ENCODE measurements around the gene SMTNL1. TPM values are rescaled to one million over a fixed set of nuclear protein-coding genes. Genes with fewer than 3 reads are reported as not detected.

The SMTNL1 gene, protein sequence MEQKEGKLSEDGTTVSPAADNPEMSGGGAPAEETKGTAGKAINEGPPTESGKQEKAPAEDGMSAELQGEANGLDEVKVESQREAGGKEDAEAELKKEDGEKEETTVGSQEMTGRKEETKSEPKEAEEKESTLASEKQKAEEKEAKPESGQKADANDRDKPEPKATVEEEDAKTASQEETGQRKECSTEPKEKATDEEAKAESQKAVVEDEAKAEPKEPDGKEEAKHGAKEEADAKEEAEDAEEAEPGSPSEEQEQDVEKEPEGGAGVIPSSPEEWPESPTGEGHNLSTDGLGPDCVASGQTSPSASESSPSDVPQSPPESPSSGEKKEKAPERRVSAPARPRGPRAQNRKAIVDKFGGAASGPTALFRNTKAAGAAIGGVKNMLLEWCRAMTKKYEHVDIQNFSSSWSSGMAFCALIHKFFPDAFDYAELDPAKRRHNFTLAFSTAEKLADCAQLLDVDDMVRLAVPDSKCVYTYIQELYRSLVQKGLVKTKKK
- total RNA-seq, result not detected

DNA sequence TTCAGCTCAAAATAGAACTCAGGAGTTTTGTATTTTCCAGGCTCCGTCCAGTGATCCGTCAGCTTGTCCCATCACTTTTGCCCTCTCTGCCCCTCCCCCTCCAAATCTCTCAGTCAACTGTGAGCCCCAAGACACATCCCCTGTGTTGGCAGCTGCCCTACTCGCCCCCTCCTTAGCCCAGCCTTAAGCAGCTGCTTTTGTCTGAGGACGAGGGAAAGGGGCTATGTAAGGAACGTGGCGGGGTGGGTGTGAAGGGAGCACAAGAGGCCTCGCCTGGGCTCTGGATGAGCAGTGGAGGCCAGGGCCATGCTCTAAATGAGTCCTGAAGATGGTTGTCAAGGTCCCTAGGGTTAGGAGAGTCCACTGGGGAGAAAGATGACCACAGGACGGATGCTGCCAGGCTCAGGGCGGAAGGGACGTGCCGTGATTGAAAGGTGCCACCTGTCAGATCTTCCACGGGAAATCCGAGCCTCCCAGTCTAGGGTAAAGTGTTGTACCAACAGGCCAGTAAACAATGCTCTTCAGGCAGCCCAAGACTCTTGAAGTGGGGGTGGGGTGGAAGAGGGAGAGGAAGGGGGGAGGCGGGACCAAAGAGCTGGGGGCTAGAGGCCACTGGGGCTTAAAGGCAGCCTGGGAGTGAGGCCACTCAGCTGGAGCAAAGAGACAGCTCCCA lies at the start of gene SMTNL1:
SMTNL1 (plus strand) TSS at position 649 of the 673 bp plus-strand sequence. CDS start 5,048 bp downstream, outside the sequence.
- no peak for ATAC-seq
- no peaks in the 10 kb centered on the region for H3K4me1 Mint-ChIP-seq (ENCODE audit: low read depth)
- H3K27me3 Mint-ChIP-seq (ENCODE audit: low read depth), result no peaks in the 10 kb centered on the region
- H3K36me3 Mint-ChIP-seq (ENCODE audit: insufficient read depth), result peaks cover 4% of the 10 kb centered on the region
- H3K4me3 Mint-ChIP-seq, result no peak within 1 kb of the TSS
- H3K9me3 Mint-ChIP-seq, result no peaks in the 10 kb centered on the region
- no peak for DNase-seq

DNA sequence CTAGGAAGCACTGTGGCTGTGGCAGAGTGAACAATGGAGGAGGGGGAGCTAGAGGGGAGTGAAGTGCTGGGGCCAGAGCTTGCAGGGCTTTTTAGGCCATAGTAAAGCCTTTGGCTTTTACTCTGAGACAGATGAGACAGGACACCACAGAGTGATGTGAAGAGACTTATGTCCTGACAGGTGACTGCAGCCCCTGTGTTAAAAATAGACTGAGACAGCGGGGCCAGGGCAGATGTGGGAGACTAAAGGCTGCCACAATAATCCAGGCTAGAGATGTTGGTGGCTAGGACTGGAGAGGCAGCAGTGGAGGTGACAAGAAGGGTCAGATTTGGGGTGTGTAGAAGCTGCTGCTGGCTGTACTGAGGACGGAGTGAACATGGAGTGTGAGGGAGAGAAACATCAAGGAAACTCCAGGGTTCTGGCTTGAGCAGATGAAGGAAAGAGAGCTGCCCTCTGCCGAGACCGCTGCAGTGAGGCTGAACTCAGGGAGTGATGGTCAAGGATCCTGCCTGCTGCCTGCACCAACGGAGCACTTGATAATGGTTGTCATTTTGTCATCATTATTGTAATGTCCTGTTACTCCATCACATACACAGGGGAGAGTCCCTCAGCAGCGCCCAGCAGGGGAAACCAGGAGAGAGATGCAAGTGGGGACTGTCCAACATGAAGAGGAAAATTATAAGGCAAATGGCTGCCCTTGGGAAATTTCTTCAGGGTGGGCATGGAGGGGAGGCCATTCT lies 49.3 kb upstream of the SMTNL1 start:
- Mint-ChIP-seq H3K9me3 (no peaks in the 10 kb centered on the region), H3K4me1 (ENCODE audit: low read depth) (peaks cover 4% of the 10 kb centered on the region), H3K4me3 (no peak overlapping the region), H3K36me3 (ENCODE audit: insufficient read depth) (peaks cover 50% of the 10 kb centered on the region), H3K27me3 (ENCODE audit: low read depth) (peaks cover 6% of the 10 kb centered on the region)
- ATAC-seq, result no peak
- no peak for DNase-seq

DNA sequence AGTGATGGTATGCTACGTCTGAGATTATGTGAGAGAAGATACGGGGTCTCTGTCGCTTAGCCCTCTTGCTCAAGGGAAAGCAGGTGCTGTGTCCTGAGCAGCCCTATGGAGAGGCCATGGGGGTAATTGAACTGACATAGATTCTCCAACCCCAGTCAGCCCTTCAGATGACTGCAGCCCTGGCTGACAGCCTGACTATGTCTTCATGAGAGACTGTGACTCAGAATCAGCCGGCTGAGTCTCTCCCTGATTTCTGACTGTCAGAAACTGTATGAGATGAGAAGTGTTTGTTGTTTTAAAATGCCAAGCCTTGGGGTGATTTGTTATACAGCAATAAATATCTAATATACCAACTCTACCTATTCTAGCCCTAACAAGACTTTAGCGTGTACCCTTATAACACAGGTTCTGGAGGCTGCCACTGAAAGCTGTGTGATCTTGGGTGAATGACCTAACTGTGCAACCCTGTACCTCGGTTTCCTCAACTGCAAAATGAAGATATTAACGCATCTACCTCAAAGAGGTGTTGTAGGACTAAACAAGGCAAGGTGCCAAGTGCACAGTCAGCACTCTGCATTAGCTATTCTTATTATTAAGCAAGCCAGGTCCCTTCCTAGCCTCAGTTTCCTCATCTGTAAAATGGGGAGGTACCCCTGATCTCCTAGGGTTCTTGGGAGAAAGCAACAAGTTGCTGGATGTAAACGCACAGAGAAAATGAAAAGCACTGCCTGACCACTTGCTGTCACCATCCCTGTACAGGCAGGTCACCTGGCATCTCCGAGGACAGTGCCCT lies 46.7 kb upstream of the SMTNL1 start:
- Mint-ChIP-seq H3K36me3 (ENCODE audit: insufficient read depth) (peaks cover 42% of the 10 kb centered on the region), H3K4me1 (ENCODE audit: low read depth) (peaks cover 8% of the 10 kb centered on the region)
- ATAC-seq, result no peak

DNA sequence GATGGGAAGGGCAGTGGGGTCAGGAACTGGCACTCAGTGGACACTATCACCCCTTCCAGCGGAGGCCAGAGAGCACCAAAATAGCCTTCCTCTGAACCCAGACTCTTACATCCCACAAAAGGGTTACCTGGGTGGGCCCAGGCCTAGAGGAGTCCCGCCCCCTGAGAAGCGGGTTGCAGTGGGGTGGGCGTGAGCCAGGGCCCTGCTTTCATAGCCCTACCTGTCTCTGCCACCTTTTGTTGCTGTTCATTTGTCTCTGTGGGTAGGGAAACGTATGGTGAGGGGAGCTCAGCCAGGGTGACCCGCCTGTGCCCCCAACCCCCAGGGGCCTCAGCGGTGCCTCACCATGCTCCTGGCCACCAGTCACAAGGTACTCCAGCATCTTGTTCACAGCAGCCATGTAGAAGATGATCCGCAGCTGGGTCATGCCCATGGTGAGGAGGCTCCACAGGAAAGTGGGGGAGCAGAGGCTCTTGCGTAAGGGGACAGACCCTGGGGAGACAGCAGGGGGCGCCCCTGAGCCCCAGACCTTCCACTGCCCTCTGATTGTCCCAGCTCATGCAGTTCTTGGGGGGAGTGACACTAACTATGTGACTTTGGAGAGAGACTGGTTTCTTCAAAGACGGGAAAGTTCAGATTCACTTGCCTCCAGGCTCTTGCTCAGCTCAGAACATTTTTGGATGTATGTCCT lies 45.9 kb upstream of the SMTNL1 start:
- DNase-seq (peak; percentile 44), ATAC-seq (peak; percentile 63 to 64)
- H3K27me3 Mint-ChIP-seq (ENCODE audit: low read depth), result no peaks in the 10 kb centered on the region
- no peak overlapping the region for H3K4me3 Mint-ChIP-seq
- H3K36me3 Mint-ChIP-seq (ENCODE audit: insufficient read depth), result peaks cover 42% of the 10 kb centered on the region
- H3K9me3 Mint-ChIP-seq, result no peaks in the 10 kb centered on the region
- peaks cover 8% of the 10 kb centered on the region for H3K4me1 Mint-ChIP-seq (ENCODE audit: low read depth)

More for the DNA sequence above, 46.7 kb upstream of the SMTNL1 start:
- no peaks in the 10 kb centered on the region for H3K9me3 Mint-ChIP-seq
- no peaks in the 10 kb centered on the region for H3K27me3 Mint-ChIP-seq (ENCODE audit: low read depth)
- no peak for DNase-seq
- H3K4me3 Mint-ChIP-seq, result no peak overlapping the region

DNA sequence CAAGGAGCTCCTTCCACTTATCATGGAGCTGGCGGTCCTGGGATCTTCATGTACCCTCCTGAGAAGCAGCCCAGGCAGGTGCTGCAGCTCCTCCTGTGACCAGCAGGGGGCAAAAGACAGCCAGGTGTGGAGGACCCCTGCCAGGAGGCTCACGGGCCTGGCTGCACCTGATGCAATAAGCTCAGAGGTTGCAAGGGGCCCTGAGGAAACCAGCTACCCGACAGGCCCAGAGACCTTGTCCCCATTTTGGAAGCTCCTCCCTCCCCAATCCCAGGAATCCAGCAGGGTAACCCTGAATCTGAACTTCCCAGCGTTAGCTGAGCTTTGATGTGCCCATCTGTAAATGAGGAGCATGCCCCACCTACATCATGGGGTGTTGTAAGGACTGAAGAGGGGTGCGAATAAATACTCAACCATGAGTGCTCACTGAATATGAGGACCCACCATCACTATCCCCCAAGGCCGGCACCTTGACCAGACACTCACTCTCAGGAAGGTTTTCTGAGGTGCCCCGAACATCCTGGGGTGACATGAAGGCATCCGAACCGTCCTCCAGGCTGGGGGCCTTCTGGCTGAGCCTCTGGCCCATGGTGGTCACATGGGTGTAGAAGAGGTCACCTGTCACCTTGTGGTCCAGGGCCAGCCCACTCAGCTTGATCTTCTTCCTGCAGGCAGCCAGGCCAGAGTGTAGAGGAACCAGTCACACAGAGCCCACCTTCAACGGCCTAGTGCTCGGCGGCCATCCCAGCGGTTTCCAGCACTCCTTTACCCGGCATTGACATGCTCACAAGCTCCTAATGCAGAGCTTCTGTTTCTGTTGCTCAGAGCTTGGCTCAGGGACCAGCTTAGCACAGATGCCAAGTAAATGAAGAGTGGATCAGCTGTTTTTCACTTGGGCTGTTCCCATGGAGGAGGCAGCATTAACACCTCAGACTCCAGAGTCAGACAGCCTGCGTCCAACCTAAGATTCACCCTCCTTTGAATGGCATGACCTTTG lies 43.6 kb upstream of the SMTNL1 start:
- peak; percentile 83 for DNase-seq
- Mint-ChIP-seq H3K4me3 (no peak overlapping the region), H3K9me3 (no peaks in the 10 kb centered on the region), H3K36me3 (ENCODE audit: insufficient read depth) (peaks cover 37% of the 10 kb centered on the region), H3K27me3 (ENCODE audit: low read depth) (no peaks in the 10 kb centered on the region), H3K4me1 (ENCODE audit: low read depth) (peaks cover 8% of the 10 kb centered on the region)
- ATAC-seq, result peak; percentile 87 to 88

DNA sequence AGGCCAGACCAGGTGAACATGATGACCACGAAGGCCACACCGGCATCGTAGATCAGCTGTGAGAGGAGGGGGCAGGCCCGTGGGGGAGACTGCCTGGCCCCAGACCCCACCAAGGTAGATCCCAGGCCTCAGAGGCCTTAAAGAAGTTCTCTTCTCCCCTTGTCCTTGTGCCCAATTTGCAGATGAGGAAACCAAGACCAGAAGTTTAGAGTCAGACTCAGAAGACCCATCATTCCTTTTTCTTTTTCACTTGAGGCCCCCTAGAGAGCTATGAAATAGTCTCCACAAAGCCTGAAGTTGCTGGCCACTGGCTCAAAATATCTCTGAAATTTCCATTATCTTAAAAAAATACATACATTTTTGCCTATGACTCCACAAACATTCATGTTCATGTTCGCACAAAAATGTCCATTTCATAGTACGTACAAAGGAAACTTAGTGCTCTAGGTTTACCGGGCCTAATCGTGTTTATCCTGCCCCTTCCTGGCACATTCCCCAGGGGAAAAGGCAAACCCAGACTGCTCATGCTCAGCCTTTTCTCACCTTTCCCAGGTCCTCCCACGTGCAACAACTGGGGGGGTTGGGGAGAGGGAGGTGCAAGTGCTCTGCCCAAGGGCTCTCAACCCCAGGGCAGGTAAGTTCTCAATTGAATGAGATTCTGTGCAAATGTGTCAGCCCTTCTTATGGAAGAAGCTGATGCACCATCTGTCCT lies 41.1 kb upstream of the SMTNL1 start:
- Mint-ChIP-seq H3K4me1 (ENCODE audit: low read depth) (peaks cover 8% of the 10 kb centered on the region), H3K9me3 (no peaks in the 10 kb centered on the region), H3K4me3 (no peak overlapping the region), H3K27me3 (ENCODE audit: low read depth) (no peaks in the 10 kb centered on the region), H3K36me3 (ENCODE audit: insufficient read depth) (peaks cover 27% of the 10 kb centered on the region)
- DNase-seq (no peak), ATAC-seq (no peak)

DNA sequence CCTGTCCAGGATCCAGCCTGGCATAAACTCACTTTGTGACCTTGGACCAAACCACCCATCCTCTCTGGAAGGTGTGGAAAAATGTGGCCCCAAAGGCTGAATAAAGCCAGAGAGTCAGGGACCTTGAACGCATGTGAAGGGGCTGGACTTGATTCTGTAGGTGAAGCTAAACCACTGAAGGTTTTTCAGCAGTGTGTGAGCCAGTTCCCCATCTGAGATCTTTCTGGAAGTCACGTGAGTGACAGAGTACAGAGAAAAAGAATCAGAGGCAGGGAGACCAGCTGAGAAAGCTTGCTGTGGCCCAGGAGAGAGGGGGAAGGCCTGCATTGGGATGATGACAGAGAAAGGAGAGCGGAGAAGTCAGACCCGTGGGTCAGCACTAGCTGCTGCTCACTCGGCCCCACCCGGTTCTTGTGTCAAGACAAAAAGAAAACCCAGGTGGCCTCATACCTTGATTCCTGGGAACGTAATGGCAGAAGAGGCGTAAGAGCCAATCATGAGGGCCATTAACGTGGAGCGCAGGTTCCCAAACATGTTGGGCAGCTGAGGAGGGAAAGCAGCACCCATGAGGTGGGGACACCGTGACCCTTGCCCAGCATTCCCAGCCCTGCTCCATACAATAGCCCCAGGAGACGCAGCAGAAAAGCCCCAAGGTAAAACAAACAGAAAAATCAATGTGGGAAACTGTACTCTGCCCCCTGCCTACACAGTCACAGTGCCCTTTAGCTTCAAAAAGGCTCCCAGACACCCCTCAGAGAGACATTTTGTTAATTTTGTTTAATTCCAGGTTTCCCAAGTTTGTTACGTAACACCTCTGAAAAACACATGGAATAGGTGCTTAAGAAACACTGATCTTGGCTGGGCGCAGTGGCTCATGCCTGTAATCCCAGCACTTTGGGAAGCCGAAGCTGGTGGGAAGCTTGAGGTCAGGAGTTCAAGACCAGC lies 39.8 kb upstream of the SMTNL1 start:
- Mint-ChIP-seq H3K4me3 (no peak overlapping the region), H3K9me3 (no peaks in the 10 kb centered on the region), H3K4me1 (ENCODE audit: low read depth) (peaks cover 8% of the 10 kb centered on the region), H3K27me3 (ENCODE audit: low read depth) (no peaks in the 10 kb centered on the region), H3K36me3 (ENCODE audit: insufficient read depth) (peaks cover 24% of the 10 kb centered on the region)
- no peak for ATAC-seq
- DNase-seq, result no peak

DNA sequence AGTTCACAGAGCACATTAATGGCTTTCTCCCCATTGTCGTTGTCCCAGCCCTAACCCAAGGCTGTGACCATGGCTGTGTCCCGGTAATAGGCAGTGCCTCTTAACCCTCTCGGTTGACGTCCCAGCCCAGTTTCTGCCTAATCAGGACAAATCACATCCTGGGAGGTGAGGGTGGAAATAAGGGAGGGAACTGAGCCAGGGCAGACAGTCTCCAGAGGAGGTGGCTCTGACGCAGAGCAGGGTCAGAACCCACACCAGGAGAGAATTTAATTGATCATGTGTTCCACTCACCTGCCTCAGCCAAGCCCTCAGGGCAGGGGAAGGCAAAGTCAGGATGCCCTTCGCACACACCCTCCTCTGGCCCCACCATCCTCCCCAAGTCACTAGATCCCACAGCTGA lies 38.9 kb upstream of the SMTNL1 start:
- peaks cover 6% of the 10 kb centered on the region for H3K4me1 Mint-ChIP-seq (ENCODE audit: low read depth)
- H3K36me3 Mint-ChIP-seq (ENCODE audit: insufficient read depth), result peaks cover 24% of the 10 kb centered on the region
- ATAC-seq (no peak), DNase-seq (no peak)
- H3K9me3 Mint-ChIP-seq, result no peaks in the 10 kb centered on the region
- no peak overlapping the region for H3K4me3 Mint-ChIP-seq
- no peaks in the 10 kb centered on the region for H3K27me3 Mint-ChIP-seq (ENCODE audit: low read depth)

DNA sequence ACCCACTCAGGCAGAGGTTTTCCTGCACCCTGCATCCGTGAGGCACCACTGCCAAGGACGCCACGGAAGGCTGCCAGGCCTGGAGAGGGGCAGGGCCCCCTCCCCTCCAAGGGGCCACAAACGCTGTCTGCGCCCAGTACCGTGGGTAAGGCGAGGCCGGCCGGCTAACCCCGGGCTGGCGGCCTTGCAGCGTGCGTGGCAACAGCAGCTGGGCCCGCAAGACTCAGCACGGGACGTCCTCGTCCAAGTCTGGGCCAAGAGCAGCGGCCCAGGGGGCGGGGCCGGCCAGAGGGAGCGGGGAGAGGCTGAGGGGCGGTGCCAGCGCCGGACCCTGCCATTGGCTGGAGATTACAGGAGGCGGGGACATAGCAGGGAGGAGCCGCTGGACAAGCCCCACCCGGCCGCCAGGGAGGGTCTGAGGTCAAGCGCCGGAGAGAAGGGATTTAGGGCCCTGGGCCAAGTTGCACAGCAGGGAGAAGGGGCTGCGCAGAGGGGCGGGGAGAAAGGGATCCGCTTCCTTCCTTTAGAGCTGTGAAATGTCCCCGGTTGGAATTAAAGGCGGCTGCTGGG lies 37.9 kb upstream of the SMTNL1 start:
- Mint-ChIP-seq H3K36me3 (ENCODE audit: insufficient read depth) (peaks cover 25% of the 10 kb centered on the region), H3K4me3 (no peak overlapping the region), H3K4me1 (ENCODE audit: low read depth) (no peaks in the 10 kb centered on the region), H3K27me3 (ENCODE audit: low read depth) (no peaks in the 10 kb centered on the region), H3K9me3 (no peaks in the 10 kb centered on the region)
- DNase-seq, result no peak
- peak; percentile 82 to 91 for ATAC-seq

DNA sequence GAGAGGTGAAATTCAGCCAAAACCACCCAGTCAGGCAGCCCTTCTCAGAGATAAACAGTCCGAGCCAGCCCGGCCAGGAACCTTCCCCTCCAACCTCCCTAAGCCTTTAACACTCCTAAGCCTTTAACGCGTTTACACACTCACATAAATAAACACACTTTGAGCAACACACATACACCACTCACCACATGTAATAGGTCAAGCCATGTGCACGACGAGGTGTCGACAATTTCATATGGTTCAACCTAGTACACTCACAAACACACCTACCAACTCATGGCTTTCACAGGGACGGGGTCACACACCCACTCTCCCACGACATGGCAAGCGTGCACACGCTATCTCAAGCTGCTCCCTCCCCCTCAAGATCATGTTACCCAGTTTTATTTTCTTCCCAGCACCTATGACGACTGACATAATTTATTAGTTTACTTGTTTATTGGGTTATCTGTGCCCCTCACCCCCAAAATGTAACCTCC lies 37.4 kb upstream of the SMTNL1 start:
- peaks cover 25% of the 10 kb centered on the region for H3K36me3 Mint-ChIP-seq (ENCODE audit: insufficient read depth)
- DNase-seq, result no peak
- no peaks in the 10 kb centered on the region for H3K9me3 Mint-ChIP-seq
- no peaks in the 10 kb centered on the region for H3K27me3 Mint-ChIP-seq (ENCODE audit: low read depth)
- no peaks in the 10 kb centered on the region for H3K4me1 Mint-ChIP-seq (ENCODE audit: low read depth)
- no peak overlapping the region for H3K4me3 Mint-ChIP-seq
- no peak for ATAC-seq

DNA sequence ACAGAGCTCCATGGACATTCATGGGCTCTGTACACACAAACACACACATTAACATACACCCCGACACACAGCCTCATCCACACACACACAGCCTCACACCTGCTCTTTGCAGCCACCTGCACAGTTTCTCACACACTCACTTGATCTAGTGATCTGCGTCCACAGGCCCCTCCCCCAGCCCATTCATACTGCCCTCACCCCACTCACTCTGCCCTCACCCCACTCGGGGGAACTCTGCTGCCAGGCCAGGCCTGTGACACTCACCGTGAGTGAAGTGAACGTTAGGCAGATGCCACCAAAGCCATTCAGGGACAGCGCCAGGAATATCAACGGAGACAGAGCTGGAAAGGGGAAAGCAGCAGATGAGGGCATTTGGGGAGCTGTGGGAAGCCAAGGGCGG lies 36.9 kb upstream of the SMTNL1 start:
- Mint-ChIP-seq H3K36me3 (ENCODE audit: insufficient read depth) (peaks cover 26% of the 10 kb centered on the region), H3K27me3 (ENCODE audit: low read depth) (no peaks in the 10 kb centered on the region), H3K4me1 (ENCODE audit: low read depth) (no peaks in the 10 kb centered on the region), H3K9me3 (no peaks in the 10 kb centered on the region), H3K4me3 (no peak overlapping the region)
- no peak for ATAC-seq
- DNase-seq, result no peak

All from activated T-cell treated with anti-CD3 and anti-CD28 coated beads, Interleukin-2, amount 50 U/mL, for 4 hours (primary cell).